Mesodermal cell (in vitro differentiated cells): ENCODE results near the gene PBRM1.

ENCODE experiments used
- H3K27ac ChIP-seq: 2 replicates; pipeline ENCODE4 v1.7.0; 2013; ENCODE audit warnings: mild to moderate bottlenecking, low read depth, low read length, moderate library complexity; ENCODE audit not compliant: severe bottlenecking
- H3K36me3 ChIP-seq: 2 replicates; pipeline ENCODE4 v1.7.1; 2013; ENCODE audit warnings: mild to moderate bottlenecking, low read length, moderate library complexity; ENCODE audit not compliant: control insufficient read depth, insufficient read depth
- H3K4me1 ChIP-seq: one replicate; pipeline ENCODE4 v1.7.1; 2013; ENCODE audit warnings: mild to moderate bottlenecking, low read length; ENCODE audit not compliant: insufficient read depth, control insufficient read depth, poor library complexity, severe bottlenecking
- H3K4me3 ChIP-seq: 2 replicates; pipeline ENCODE4 v1.7.0; 2013; ENCODE audit warnings: low read length, control low read depth, mild to moderate bottlenecking; ENCODE audit not compliant: insufficient read depth, poor library complexity, severe bottlenecking; ENCODE audit errors: extremely low read depth
- H3K9me3 ChIP-seq: 2 replicates; pipeline ENCODE4 v1.7.1; 2013; ENCODE audit warnings: mild to moderate bottlenecking, low read length, moderate library complexity; ENCODE audit not compliant: control insufficient read depth
- WGBS, 2 experiments: methylation state at CpG; one replicate each; pipeline ENCODE4 v1.1.5; 2013; ENCODE audit warnings: missing lambda C conversion rate in 2 of 2; ENCODE audit not compliant: insufficient coverage in 2 of 2; 5-methylcytosine and 5-hydroxymethylcytosine counted together

Gene PBRM1

GRCh38 chr3:52572221-52572620 is 113.5 kb downstream of the PBRM1 start:
- Histone ChIP-seq H3K9me3 (no peaks in the 10 kb centered on the region), H3K36me3 (peaks cover 68% of the 10 kb centered on the region), H3K27ac (no peak overlapping the region), H3K4me3 (no peak overlapping the region), H3K4me1 (no peaks in the 10 kb centered on the region)
- WGBS, 2 experiments = 81 to 88% methylated on average over 4 to 5 of the region's 6 CpGs

DNA sequence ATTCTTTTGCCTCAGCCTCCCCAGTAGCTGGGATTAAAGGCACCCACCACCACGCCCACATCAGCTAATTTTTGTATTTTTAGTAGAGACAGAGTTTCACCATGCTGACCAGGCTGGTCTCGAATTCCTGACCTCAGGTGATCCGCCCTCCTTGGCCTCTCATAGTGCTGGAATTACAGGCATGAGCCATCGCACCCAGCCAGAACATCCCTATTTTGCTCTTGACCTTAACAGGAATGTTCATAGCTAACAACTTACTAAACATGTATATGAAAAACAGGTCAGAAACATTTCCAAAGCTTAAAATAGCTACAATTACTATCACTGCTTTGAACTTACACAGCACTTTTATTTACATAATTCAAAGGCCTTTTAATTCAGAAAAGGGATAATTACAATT is 115.6 kb downstream of the PBRM1 start:
- no peaks in the 10 kb centered on the region for H3K4me1 ChIP-seq
- H3K36me3 ChIP-seq = peaks cover 53% of the 10 kb centered on the region
- WGBS, 2 experiments = 75 to 96% methylated on average over 3 of the region's 4 CpGs

DNA sequence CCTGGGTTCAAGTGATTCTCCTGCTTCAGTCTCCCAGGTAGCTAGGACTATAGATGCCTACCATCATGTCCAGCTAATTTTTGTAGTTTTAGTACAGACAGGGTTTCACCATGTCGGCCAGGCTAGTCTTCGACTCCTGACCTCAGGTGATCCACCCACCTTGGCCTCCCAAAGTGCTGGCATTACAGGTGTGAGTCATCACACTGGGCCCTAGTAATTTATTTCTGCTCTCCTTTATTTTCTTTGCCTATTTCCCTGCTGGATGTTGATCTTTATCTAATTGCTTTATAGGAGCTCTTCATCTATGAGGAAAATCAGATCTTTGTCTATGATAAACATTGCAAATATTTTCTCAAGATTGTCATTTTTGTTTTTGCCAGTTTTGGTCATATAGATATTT is 117.6 kb downstream of the PBRM1 start:
- peaks cover 50% of the 10 kb centered on the region for H3K36me3 ChIP-seq

More for the DNA sequence above, 115.6 kb downstream of the PBRM1 start:
- H3K9me3 ChIP-seq = no peaks in the 10 kb centered on the region
- no peak overlapping the region for H3K27ac ChIP-seq
- no peak overlapping the region for H3K4me3 ChIP-seq

GRCh38 chr3:52563984-52564383 is 121.7 kb downstream of the PBRM1 start:
- peaks cover 57% of the 10 kb centered on the region for H3K36me3 ChIP-seq

More for the DNA sequence above, 117.6 kb downstream of the PBRM1 start:
- no peaks in the 10 kb centered on the region for H3K4me1 ChIP-seq
- 95 to 100% methylated on average over 2 of the region's 2 CpGs for WGBS, 2 experiments
- no peak overlapping the region for H3K27ac ChIP-seq
- H3K9me3 ChIP-seq = no peaks in the 10 kb centered on the region
- no peak overlapping the region for H3K4me3 ChIP-seq

DNA sequence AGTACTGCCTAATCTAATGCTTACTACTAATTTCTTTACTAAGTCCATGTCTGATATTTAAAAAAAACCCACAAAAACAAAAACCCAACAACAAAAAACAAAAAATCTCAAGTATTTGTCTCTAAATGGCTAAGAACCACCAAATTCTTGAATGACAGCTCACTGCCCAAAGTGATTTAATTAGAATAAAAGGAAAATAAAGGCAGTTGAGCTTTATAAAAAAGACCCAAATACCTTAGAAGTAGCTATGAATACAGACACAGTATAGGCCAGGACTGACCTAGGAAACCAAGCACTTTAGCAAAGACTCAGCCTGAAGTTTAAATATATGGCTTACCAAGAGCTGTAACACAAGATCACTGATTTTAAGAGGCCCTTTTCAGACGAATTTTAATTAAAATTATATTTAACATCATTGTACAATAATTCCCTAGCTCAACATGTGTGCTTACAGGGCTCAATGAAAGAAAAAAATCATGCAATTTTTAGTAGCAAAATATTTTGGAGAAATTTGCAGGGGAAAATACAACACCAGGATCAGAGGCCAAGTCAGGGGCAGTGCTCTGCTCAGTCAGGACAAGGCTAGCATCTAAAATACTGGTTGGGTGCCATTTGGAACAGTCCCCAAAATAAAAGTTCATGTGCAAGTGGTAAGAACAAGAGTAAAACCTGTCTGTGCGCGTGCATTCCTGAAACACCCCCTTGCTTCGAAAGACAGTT is 124.5 kb downstream of the PBRM1 start:
- 94 to 100% methylated on average over 3 of the region's 4 CpGs for WGBS, 2 experiments

More at GRCh38 chr3:52563984-52564383, 121.7 kb downstream of the PBRM1 start:
- H3K4me1 ChIP-seq = no peaks in the 10 kb centered on the region
- WGBS, 2 experiments = 100% methylated on average over 1 of the region's 2 CpGs; no CpG with 5 or more reads in 1 of the 2 experiments
- H3K9me3 ChIP-seq = no peaks in the 10 kb centered on the region
- no peak overlapping the region for H3K27ac ChIP-seq
- no peak overlapping the region for H3K4me3 ChIP-seq

GRCh38 chr3:52558436-52558835 is 127.3 kb downstream of the PBRM1 start:
- H3K9me3 ChIP-seq = no peaks in the 10 kb centered on the region
- no peak overlapping the region for H3K27ac ChIP-seq
- 100% methylated on average over 1 to 2 of the region's 5 CpGs for WGBS, 2 experiments
- peaks cover 88% of the 10 kb centered on the region for H3K36me3 ChIP-seq
- H3K4me1 ChIP-seq = no peaks in the 10 kb centered on the region
- H3K4me3 ChIP-seq = no peak overlapping the region

More for the DNA sequence above, 124.5 kb downstream of the PBRM1 start:
- Histone ChIP-seq H3K36me3 (peaks cover 75% of the 10 kb centered on the region), H3K9me3 (no peaks in the 10 kb centered on the region), H3K27ac (no peak overlapping the region), H3K4me1 (no peaks in the 10 kb centered on the region), H3K4me3 (no peak overlapping the region)

GRCh38 chr3:52557011-52557960 is 128.4 kb downstream of the PBRM1 start:
- Histone ChIP-seq H3K9me3 (no peaks in the 10 kb centered on the region), H3K4me3 (no peak overlapping the region), H3K27ac (no peak overlapping the region), H3K4me1 (peaks cover 2% of the 10 kb centered on the region), H3K36me3 (peaks cover 88% of the 10 kb centered on the region)
- WGBS, 2 experiments = 96 to 97% methylated on average over 6 to 7 of the region's 9 CpGs

DNA sequence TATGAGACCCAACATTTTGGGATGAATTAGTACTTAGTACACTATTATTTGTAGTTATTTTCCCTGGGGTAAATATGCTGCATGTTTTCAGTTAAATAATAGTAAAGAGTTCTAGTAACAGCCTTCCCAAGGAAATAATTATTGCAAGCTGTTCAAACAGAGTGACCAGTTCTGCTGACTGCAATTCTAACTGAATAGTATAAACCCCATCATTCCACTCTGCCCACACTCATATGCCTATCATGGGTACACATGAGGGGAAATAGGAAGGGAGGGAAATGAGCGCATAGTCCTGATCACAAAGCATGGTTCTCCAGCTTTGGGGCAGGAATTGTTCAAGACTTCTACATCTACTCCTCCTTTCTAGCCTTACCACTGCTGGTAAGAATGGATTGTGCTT is 130.7 kb downstream of the PBRM1 start:
- H3K4me1 ChIP-seq = peaks cover 5% of the 10 kb centered on the region
- no peak overlapping the region for H3K27ac ChIP-seq
- no peaks in the 10 kb centered on the region for H3K9me3 ChIP-seq
- H3K4me3 ChIP-seq = no peak overlapping the region
- peaks cover 91% of the 10 kb centered on the region for H3K36me3 ChIP-seq
- no CpG with 5 or more reads among the region's 1 CpG for WGBS, 2 experiments

DNA sequence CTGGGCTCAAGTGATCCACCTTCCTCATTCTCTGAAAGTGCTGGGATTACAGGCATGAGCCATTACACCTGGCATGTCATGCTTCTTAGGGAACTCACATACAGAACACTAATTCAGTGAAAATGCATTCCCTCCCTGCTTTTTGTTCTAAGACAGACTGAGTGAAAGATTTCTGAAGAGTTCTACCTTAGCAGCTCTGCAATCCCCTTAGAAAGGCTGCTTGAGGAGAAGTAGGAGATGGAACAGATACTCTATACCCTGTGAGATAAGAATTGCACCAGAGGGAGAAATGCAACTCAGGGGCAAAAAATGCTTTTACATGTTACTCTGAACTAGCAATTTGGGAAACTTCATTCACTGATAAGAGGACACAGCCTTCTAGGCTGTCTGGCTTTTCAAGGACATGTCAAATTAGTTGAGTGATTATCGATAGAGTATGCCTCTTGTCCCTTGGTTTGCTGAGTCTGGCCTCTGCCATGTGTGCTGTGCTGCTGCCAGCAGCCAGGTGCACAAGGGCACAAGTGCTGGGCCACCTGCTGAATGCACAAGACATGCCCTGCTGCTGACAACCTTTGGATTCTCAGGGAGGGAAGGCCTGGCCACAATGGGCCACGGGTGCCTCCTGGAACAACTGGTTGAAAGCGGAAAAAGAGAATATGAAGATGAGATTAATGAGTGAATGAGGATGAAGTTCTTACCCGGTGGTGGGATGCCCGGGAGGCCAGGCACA is 131.5 kb downstream of the PBRM1 start:
- peaks cover 91% of the 10 kb centered on the region for H3K36me3 ChIP-seq
- WGBS, 2 experiments = 97 to 100% methylated on average over 3 to 4 of the region's 5 CpGs
- H3K27ac ChIP-seq = no peak overlapping the region
- H3K9me3 ChIP-seq = no peaks in the 10 kb centered on the region
- H3K4me1 ChIP-seq = peaks cover 5% of the 10 kb centered on the region
- no peak overlapping the region for H3K4me3 ChIP-seq

- Histone ChIP-seq H3K4me1 (peaks cover 5% of the 10 kb centered on the region), H3K4me3 (no peak overlapping the region), H3K9me3 (no peaks in the 10 kb centered on the region), H3K27ac (no peak overlapping the region), H3K36me3 (peaks cover 90% of the 10 kb centered on the region)
- WGBS, 2 experiments = 86 to 100% methylated on average over 1 of the region's 3 CpGs
Measured at GRCh38 chr3:52552089-52552488, 133.6 kb downstream of the PBRM1 start.
